Cardiac fibroblast (primary cell): Measurements from ENCODE around the gene IGSF10.
"Not testable (repeated sequence)": the region's sequence is repeated elsewhere in the genome, so short reads cannot be mapped to it uniquely, and the experiment has no call there.

ENCODE experiments used
- DNase-seq, 2 donors: peaks; one replicate each; pipeline versions ENCODE4 v3.0.0 to v3.0.0-alpha.2; 2010; ENCODE audit warnings: low read depth in 2 of 2
- H3K4me3 ChIP-seq, 2 donors: replicated peaks in 1 of 2; 1 replicate in 1 of 2; 2 replicates in 1 of 2; pipeline ENCODE4 v1.5.1; 2011; ENCODE audit warnings: low read depth in 2 of 2, low read length in 2 of 2, mild to moderate bottlenecking in 2 of 2, moderate library complexity in 1 of 2
- CTCF ChIP-seq: IDR thresholded peaks from one replicate; pipeline ENCODE4 v1.5.1; 2011; ENCODE audit warnings: low read depth, mild to moderate bottlenecking, low read length, inconsistent platforms

IGSF10 gene

GRCh38 chr3:151501171-151501922 lies 40.5 kb upstream of the IGSF10 start:
- DNase-seq = peak; percentile 8 to 55
- TF ChIP-seq CTCF = no peak
- no peak overlapping the region for H3K4me3 ChIP-seq

DNA sequence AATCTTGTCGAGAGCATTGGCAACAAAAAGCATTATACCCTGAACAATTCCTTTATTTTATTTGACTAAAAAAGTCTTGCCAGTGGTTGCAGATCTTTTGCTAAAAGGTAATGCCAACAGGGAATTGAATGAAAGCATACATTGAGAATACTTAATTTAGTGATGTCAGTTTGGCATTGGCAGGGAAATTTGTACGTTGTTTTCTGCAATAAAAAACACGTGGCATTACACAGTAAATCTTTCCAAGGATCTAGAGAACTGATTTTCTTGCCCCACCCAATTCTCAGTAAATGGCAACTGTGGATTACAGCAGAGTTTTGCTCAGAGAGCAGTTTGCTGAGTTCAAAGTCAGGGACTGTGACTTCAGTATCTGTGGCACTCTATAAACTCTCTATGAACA lies 38.3 kb upstream of the IGSF10 start:
- TF ChIP-seq CTCF = no peak
- DNase-seq = no peak
- no peak overlapping the region for H3K4me3 ChIP-seq

DNA sequence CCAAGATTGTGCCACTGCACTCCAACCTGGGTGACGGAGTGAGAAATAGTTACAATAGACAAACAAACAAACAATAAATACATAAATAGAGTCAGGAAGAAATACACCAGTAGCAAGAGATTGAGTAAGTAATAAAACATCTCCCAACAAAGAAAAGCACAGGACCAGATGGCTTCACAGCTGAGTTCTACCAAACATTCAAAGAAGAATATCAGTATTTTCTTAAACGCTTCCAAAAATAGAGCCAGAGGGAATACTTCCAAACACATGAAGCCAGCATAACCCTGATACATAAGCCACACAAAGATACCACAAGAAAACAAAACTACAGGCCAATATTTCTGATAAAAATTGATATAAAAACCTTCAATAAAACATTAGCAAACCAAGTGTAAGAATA lies 30.7 kb upstream of the IGSF10 start:
- peak in 1 of 2 donors; percentile 44 for DNase-seq
- no peak overlapping the region for H3K4me3 ChIP-seq
- no peak for TF ChIP-seq CTCF

DNA sequence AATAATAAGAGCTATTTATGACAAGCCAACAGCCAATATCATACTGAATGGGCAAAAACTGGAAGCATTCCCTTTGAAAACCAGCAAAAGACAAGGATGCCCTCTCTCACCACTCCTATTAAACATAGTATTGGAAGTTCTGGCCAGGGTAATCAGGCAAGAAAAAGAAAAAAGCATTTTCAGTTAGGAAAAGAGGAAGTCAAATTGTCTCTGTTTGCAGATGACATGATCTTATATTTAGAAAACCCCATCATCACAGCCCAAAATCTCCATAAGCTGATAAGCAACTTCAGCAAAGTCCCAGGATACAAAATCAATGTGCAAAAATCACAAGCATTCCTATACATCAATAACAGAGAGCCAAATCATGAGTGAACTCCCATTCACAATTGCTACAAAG lies 27.0 kb upstream of the IGSF10 start:
- H3K4me3 ChIP-seq = not testable (repeated sequence)

DNA sequence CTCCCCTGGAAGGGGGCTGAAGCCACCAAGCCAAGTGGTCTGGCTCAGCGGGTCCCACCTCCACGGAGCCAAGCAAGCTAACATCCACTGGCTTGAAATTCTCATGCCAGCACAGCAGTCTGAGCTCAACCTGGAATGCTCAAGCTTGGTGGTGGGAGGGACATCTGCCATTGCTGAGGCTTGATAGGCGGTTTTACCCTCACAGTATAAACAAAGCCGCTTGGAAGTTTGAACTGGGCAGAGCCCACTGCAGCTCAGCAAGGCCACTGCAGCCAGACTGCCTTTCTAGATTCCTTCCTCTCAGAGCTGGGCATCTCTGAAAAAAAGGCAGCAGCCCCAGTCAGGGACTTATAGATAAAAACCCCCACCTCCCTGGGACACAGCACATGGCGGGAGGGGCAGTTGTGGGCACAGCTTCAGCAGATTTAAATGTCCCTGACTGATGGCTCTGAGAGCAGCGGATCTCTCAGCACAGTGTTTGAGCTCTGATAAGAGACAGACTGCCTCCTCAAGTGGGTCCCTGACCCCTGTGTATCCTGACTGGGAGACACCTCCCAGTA lies 23.2 kb upstream of the IGSF10 start:
- TF ChIP-seq CTCF = no peak
- H3K4me3 ChIP-seq = no peak overlapping the region
- DNase-seq = no peak

More for the DNA sequence above, 27.0 kb upstream of the IGSF10 start:
- not testable (repeated sequence) for DNase-seq

DNA sequence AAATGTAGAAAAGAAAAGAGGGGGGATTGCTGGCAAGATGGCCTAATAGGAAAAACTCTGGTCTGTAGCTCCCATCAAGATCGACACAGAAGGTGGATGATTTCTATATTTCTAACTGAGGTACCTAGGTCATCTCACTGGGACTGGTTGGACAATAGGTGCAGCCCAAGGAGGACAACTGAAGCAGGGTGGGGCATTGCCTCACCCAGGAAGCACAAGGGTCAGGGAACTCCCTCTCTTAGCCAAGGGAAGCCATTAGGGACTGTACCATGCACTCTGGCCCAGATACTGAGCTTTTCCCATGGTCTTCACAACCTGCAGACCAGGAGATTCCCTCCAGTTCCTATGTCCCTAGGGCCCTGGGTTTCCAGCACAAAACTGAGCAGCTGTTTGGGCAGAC lies 22.6 kb upstream of the IGSF10 start:
- TF ChIP-seq CTCF = no peak
- no peak overlapping the region for H3K4me3 ChIP-seq
- DNase-seq = no peak

- no peak for DNase-seq
- no peak overlapping the region for H3K4me3 ChIP-seq
- TF ChIP-seq CTCF = no peak
These were observed 19.6 kb upstream of the IGSF10 start for GRCh38 chr3:151480492-151480891.
